ENCODE results near the gene AHSP.
A peak's percentile ranks its signal among the peaks of the same experiment; 100 is the strongest.
"Not testable (repeated sequence)": the region's sequence is repeated elsewhere in the genome, so short reads cannot be mapped to it uniquely, and the experiment has no call there.

Gene AHSP

GRCh38 chr16:31501226-31501965 lies 26.3 kb upstream of the AHSP start:
- no peak for DNase-seq (ENCODE audit: low read depth in 2 of 3, low spot score in 2 of 3)

GRCh38 chr16:31501966-31502348 lies 25.7 kb upstream of the AHSP start:
- DNase-seq (ENCODE audit: low read depth in 2 of 3, low spot score in 2 of 3): no peak

- no peak for DNase-seq (ENCODE audit: low read depth in 2 of 3, low spot score in 2 of 3)
These were observed 24.7 kb upstream of the AHSP start for GRCh38 chr16:31502981-31503380.

GRCh38 chr16:31503555-31503954 lies 24.1 kb upstream of the AHSP start:
- not testable (repeated sequence) for DNase-seq (ENCODE audit: low read depth in 2 of 3, low spot score in 2 of 3)

GRCh38 chr16:31504159-31504558 lies 23.5 kb upstream of the AHSP start:
- DNase-seq (ENCODE audit: low read depth in 2 of 3, low spot score in 2 of 3): no peak

- DNase-seq (ENCODE audit: low read depth in 2 of 3, low spot score in 2 of 3): no peak
These were observed 22.2 kb upstream of the AHSP start for GRCh38 chr16:31505483-31505882.

- DNase-seq (ENCODE audit: low read depth in 2 of 3, low spot score in 2 of 3): peak in 1 of 3 experiments; percentile 15
These were observed 20.1 kb upstream of the AHSP start for GRCh38 chr16:31507617-31507928.

- peak; percentile 61 to 75 (median 75) for DNase-seq (ENCODE audit: low read depth in 2 of 3, low spot score in 2 of 3)
These were observed 19.6 kb upstream of the AHSP start, which contains the start of gene RUSF1 for GRCh38 chr16:31507929-31508705. TSS of gene RUSF1 (minus strand) at chr16:31508391. CDS start at chr16:31508373, 18 bp downstream.

- no peak for DNase-seq (ENCODE audit: low read depth in 2 of 3, low spot score in 2 of 3)
These were observed 18.9 kb upstream of the AHSP start for GRCh38 chr16:31508706-31509195.

- DNase-seq (ENCODE audit: low read depth in 2 of 3, low spot score in 2 of 3): no peak
These were observed 14.6 kb upstream of the AHSP start for GRCh38 chr16:31513126-31513525.

GRCh38 chr16:31513884-31514283 lies 13.8 kb upstream of the AHSP start:
- no peak for DNase-seq (ENCODE audit: low read depth in 2 of 3, low spot score in 2 of 3)

GRCh38 chr16:31517800-31518402 lies 9.8 kb upstream of the AHSP start:
- no peak for DNase-seq (ENCODE audit: low read depth in 2 of 3, low spot score in 2 of 3)

- DNase-seq (ENCODE audit: low read depth in 2 of 3, low spot score in 2 of 3): no peak
These were observed 7.8 kb upstream of the AHSP start for GRCh38 chr16:31519759-31520431.

- no peak for DNase-seq (ENCODE audit: low read depth in 2 of 3, low spot score in 2 of 3)
These were observed 6.3 kb upstream of the AHSP start for GRCh38 chr16:31521368-31521767.

GRCh38 chr16:31522071-31522470 lies 5.6 kb upstream of the AHSP start:
- DNase-seq (ENCODE audit: low read depth in 2 of 3, low spot score in 2 of 3): no peak

- not testable (repeated sequence) for DNase-seq (ENCODE audit: low read depth in 2 of 3, low spot score in 2 of 3)
These were observed 3.9 kb upstream of the AHSP start for GRCh38 chr16:31523768-31524167.

- no peak for DNase-seq (ENCODE audit: low read depth in 2 of 3, low spot score in 2 of 3)
These were observed 2.6 kb upstream of the AHSP start for GRCh38 chr16:31525113-31525512.

- no peak for DNase-seq (ENCODE audit: low read depth in 2 of 3, low spot score in 2 of 3)
These were observed 915 bp downstream of the AHSP start for GRCh38 chr16:31528523-31529107.

- DNase-seq (ENCODE audit: low read depth in 2 of 3, low spot score in 2 of 3): no peak
These were observed 1.6 kb downstream of the AHSP start for GRCh38 chr16:31529108-31529936.

GRCh38 chr16:31529937-31530312 lies 2.2 kb downstream of the AHSP start:
- no peak for DNase-seq (ENCODE audit: low read depth in 2 of 3, low spot score in 2 of 3)
